Activated CD4-positive, alpha-beta T cell treated with anti-CD3 and anti-CD28 coated beads, Interleukin-2, amount 50 U/mL, for 16 hours (primary cell): ENCODE results near the gene NEURL1B.

Source experiments
- DNase-seq: peaks from one replicate; pipeline ENCODE4 v3.0.0-alpha.2; 2020

NEURL1B gene

DNA sequence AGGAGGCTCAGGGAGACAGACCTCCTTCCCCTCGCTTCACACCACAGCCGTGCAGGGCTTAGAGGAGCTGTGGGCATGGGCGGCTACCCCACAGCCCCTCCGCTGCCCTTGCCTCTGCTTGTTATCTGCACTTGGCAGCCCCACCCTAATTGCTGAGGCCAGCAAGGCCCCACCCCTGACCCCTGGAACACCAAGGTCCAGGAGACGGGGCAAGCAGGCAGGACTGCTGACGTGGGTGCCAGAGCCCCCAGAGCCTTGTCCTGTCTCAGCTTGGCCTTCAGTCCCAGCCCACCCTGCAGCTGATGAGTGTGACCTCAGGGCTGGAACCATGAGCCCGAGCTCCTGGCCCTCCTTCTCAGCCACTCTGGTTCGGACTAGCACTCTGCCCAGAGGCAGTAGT is 29.1 kb upstream of the NEURL1B start:
- no peak for DNase-seq

- DNase-seq = no peak
These were observed 28.3 kb upstream of the NEURL1B start for GRCh38 chr5:172612771-172613170.

- no peak for DNase-seq
These were observed 24.9 kb upstream of the NEURL1B start for GRCh38 chr5:172616136-172616535.

- no peak for DNase-seq
These were observed 24.3 kb upstream of the NEURL1B start for GRCh38 chr5:172616730-172617129.

GRCh38 chr5:172617817-172618216 is 23.2 kb upstream of the NEURL1B start:
- no peak for DNase-seq

GRCh38 chr5:172618574-172619365 is 22.3 kb upstream of the NEURL1B start:
- DNase-seq = no peak

DNA sequence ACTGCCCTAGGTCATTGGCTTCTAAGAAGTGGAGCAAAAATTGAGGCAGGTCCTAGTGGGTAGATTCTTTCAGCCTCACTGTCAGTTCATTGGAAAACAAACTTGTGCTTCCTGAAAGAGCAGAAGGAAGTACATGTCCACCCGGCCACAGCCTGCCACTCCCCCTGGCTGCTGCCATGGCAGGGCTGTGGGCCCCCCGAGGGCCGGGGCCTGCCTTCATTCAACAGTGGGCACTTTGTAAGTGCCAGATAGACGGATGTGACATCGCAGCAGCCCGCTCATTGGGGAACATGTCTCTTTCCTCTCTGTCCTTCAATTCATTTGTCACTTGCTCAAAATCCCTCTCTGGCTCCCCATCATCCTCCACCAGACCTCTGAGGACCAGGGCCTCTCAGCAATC is 20.6 kb upstream of the NEURL1B start:
- no peak for DNase-seq

- no peak for DNase-seq
These were observed 18.7 kb upstream of the NEURL1B start for GRCh38 chr5:172622091-172623046.

- DNase-seq = no peak
These were observed 17.6 kb upstream of the NEURL1B start for GRCh38 chr5:172623313-172623980.

DNA sequence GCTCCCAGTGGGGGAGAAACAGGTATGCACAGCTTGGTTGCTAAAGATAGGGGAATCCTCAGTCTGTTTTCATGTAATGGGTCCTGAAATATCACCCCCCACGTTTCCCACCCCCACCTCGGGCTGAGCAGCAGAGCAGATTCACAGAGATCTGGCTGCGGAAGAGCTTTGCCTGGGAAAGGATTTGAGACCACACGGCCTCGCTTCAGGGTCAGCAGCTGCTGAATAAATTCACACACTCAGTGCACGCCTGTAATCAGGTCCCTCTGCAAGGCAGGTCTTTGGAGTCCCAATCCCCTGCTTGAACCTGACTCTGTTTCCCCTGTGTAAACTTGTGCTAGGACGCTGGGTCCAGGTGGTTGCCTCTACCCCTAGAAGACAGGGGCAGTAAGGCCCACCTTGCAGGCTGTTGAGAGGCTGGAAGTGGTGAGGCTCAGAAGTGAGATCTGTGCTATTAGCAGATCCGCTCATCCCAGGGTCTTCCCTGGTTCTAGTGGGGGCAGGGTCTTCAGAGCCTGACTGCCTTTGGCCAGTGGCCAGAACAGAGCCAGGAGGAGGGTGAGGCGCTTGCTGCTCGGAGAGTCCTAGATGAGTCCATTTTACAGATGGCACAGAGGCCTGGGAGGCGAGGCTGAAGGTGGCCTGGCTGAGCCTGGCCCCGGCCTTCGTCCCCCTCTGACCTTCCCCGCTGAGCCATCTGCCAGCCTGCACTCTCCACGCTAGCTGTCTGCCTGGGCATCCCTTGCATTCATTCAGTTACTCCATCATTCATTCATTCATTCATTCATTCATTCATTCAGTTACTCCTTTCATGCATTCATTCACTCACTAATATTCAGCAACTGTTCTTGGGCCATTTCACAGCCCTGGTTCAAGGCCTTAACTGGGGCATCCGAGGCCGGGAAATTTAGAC is 16.7 kb upstream of the NEURL1B start:
- DNase-seq = no peak

DNA sequence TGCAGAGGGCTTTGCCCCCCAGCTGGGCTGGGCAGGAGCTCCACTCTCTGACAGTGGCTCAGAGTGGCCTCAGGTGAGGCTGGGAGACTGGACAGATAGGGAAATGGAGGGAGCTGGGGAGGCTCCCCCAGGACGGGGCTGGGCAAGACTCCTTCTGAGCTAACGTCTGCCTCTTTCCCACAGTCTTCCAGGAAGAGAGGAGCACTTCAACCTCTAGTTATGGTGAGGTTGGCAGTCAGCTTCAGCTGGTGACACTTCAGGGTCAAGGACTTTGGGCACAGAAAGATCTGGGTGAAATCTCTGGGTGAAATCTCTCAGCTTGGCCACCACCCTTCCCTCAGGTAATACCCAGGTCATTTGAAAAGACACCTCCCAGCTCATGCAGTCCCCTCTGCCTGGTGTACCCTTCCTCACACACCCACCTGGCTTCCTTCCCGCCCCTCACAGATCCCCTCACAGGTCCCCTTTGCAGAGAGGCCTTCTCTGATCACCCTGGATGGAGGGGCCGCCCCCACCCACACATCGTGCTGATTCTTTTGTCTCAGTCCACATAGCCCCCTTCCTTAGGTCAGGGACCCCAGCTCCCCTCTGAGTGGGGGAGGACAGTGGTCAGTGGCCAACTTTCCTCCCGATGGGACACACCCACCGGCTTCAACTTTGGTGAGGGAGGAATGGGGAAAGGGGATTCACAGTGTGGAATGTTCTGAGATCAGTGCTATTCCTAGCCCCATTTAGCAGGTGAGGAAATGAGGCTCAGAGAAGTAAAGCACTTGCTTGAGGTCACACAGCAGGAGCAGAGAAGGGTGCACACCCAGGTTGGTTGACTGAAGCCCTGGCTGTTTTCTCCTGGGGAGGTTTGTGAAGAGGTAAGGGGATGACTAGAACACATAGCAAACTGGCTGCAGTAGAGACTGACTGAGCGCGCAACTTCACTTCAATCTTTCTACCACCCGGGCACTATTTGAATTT is 15.8 kb upstream of the NEURL1B start:
- no peak for DNase-seq

DNA sequence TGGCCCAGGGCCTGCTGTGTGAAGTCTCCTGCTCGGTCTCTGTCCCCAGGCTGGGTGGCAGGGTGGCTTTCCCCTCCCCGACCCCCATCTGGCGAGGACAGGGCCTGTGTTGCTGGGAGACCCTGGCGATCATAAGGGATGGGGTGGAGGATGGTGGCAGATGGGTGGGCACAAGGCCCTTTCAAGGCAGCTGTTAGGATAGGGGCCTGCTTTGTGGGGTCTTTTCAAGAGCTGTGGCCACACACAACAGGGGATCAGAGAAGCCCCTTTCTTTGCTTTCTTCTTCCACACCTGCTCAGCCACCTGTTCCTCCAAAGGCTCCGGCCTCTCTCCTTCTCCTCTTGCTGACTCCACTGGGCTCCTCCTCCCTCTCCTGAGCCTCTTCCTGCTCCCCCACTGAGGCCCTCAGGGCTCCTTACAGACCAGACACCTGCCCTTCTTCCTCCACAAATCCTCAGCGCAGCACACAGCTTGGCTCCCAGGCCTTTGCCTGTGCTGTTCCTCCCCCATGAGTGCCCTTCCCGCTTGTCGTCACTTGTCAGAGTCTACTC is 15.0 kb upstream of the NEURL1B start:
- DNase-seq = no peak

GRCh38 chr5:172630082-172630481 is 11.0 kb upstream of the NEURL1B start:
- DNase-seq = no peak

- no peak for DNase-seq
These were observed 10.6 kb upstream of the NEURL1B start for GRCh38 chr5:172630482-172630881.

GRCh38 chr5:172630986-172631385 is 10.1 kb upstream of the NEURL1B start:
- no peak for DNase-seq

GRCh38 chr5:172632346-172633092 is 8.5 kb upstream of the NEURL1B start:
- no peak for DNase-seq

GRCh38 chr5:172633403-172633970 is 7.6 kb upstream of the NEURL1B start:
- DNase-seq = no peak

DNA sequence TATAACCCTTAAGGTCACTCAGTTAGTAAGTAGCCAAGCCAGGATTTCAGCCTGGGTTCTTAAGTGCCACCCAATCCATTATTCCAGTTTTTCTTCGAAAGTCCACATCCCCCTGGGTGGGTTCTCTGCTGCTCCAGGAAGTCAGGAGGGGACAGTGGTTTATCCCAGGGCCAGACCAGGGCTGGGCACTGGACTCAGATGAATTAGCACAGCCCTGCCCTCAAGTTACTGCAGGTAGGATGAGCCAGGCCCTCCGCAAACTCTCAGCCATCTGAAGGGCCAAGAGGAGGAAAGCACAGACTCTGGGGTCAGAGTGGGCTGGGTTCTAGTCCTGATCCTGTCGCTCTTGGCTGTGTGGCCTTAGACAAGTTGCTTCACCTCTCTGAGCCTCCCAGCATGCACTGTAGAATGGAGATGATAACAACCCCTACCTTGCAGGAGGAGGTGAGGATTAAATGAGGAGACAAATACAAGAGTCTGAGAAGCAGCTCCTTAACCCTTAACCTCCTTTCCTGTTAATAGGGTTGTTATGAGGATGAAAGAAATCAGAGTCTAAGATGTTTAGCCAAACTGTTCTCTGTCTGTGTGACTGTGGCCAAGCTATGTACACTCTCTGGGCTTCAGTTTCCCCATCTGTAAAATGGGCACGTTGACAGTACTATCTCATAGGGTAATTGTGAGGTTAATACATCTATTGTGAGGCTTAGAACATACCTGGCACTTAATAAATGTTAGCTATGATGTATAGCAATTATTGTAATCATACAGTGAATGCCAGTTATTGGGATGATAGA is 6.8 kb upstream of the NEURL1B start:
- DNase-seq = no peak

DNA sequence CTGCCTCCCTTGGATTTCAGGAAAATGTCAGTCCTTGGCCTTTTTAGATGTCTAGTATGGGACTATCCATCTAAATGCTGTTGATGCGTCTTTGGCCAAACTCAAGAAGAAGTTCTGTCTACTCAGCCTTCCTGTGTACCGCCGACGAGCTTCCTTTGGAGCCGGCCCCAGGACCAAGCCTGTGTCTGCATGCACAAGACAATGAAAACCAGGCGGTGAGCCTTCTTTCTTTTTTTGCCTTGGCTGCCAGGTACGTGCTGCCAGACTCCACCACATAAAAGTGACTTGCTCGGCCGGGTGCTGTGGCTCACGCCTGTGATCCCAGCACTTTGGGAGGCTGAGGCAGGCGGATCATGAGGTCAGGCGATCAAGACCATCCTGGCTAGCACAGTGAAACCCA is 6.0 kb upstream of the NEURL1B start:
- no peak for DNase-seq
